HUDEP-2 (cell line): ENCODE data around the gene VTI1A.
A peak's percentile ranks its signal among the peaks of the same experiment; 100 is the strongest.
"Not testable (repeated sequence)": the region's sequence is repeated elsewhere in the genome, so short reads cannot be mapped to it uniquely, and the experiment has no call there.

Source experiments
- DNase-seq, 76 experiments: peaks; one replicate each; lab custom pipeline; 2025; ENCODE audit not compliant: unreplicated experiment in 76 of 76; lab: John Stamatoyannopoulos, UW

Gene VTI1A

GRCh38 chr10:112448888-112449287 is 1.9 kb downstream of the VTI1A start:
- no peak for DNase-seq

GRCh38 chr10:112454910-112455779 is 8.1 kb downstream of the VTI1A start:
- DNase-seq, result no peak

GRCh38 chr10:112456533-112456932 is 9.5 kb downstream of the VTI1A start:
- peak in 1 of 76 experiments; percentile 2 for DNase-seq

GRCh38 chr10:112460366-112460765 is 13.4 kb downstream of the VTI1A start:
- DNase-seq, result no peak

- DNase-seq, result no peak
Measured at GRCh38 chr10:112461029-112461887, 14.2 kb downstream of the VTI1A start.

GRCh38 chr10:112464074-112464473 is 17.1 kb downstream of the VTI1A start:
- not testable (repeated sequence) for DNase-seq

GRCh38 chr10:112465299-112465883 is 18.4 kb downstream of the VTI1A start:
- no peak for DNase-seq

- no peak for DNase-seq
Measured at GRCh38 chr10:112466802-112467201, 19.8 kb downstream of the VTI1A start.

GRCh38 chr10:112467541-112468075 is 20.6 kb downstream of the VTI1A start:
- no peak for DNase-seq

- peak in 20 of 76 experiments; percentile 3 to 49 (median 16) for DNase-seq
Measured at GRCh38 chr10:112471878-112472487, 25.0 kb downstream of the VTI1A start.

- DNase-seq, result peak in 1 of 76 experiments; percentile 2
Measured at GRCh38 chr10:112475575-112476218, 28.7 kb downstream of the VTI1A start.

- DNase-seq, result no peak
Measured at GRCh38 chr10:112481602-112482001, 34.6 kb downstream of the VTI1A start.

- no peak for DNase-seq
Measured at GRCh38 chr10:112484399-112484798, 37.4 kb downstream of the VTI1A start.

GRCh38 chr10:112487964-112488363 is 40.9 kb downstream of the VTI1A start:
- no peak for DNase-seq

GRCh38 chr10:112490545-112490944 is 43.5 kb downstream of the VTI1A start:
- DNase-seq, result no peak

GRCh38 chr10:112491144-112491543 is 44.1 kb downstream of the VTI1A start:
- DNase-seq, result no peak

GRCh38 chr10:112492736-112493135 is 45.7 kb downstream of the VTI1A start:
- no peak for DNase-seq

- no peak for DNase-seq
Measured at GRCh38 chr10:112497347-112497950, 50.4 kb downstream of the VTI1A start.

GRCh38 chr10:112498806-112499205 is 51.8 kb downstream of the VTI1A start:
- no peak for DNase-seq

- DNase-seq, result not testable (repeated sequence)
Measured at GRCh38 chr10:112499985-112500384, 53.0 kb downstream of the VTI1A start.
